Measurements from ENCODE around the gene ADAM19. TPM values are rescaled to one million over a fixed set of nuclear protein-coding genes. Genes with fewer than 3 reads are reported as not detected.
"Not testable (repeated sequence)": the region's sequence is repeated elsewhere in the genome, so short reads cannot be mapped to it uniquely, and the experiment has no call there.

The ADAM19 gene
- total and polyA plus RNA-seq, 2 experiments from 2014 or later, result 6.0 to 8.6 TPM

DNA sequence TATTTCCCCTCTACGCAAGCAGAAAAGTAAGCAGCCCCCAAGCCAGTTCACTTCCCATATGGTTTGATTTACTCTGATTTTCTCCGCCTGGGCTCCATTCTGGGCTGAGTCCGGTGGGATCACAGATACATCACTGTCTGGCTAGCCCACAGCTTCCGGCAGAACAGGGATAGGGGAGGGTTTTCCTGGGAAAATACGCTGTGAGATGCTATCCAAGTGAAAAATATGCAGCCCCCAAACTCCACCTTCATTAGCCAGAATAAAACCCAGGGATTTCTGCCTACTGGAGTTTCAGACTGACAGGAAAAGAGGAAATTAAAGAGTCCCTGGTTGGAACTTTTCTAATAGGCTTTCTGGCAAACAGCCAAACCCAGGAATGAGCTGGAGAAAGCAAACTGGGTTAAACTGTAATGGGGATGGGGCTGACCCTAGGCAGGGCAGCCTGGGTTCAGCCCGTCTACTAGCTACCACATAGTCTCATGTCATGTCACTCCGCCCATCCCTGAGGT is 132.5 kb downstream of the ADAM19 start:
- Histone ChIP-seq H3K27me3 (no peaks in the 10 kb centered on the region), H3K4me2 (peak overlapping the region; percentile 53), H4K20me1 (ENCODE audit: insufficient read depth, poor library complexity, severe bottlenecking) (no peaks in the 10 kb centered on the region), H2AFZ (no peak overlapping the region), H3K9me3 (ENCODE audit: low read depth) (no peaks in the 10 kb centered on the region), H3K4me1 (ENCODE audit: insufficient read depth) (no peaks in the 10 kb centered on the region), H3K36me3 (replicated peaks; ENCODE audit: insufficient read depth, low read depth) (no peaks in the 10 kb centered on the region), H3K79me2 (no peaks in the 10 kb centered on the region), H3K27ac (peak overlapping the region; percentile 19), H3K4me3 (no peak overlapping the region), H3K9me2 (replicated peaks; ENCODE audit: insufficient read depth) (no peaks in the 10 kb centered on the region)
- TF ChIP-seq EZH2 (IDR thresholded peaks at IDR 0.05; ENCODE audit: borderline replicate concordance) (no peak), EZH2phosphoT487 (IDR thresholded peaks at IDR 0.05; ENCODE audit: low read depth, severe bottlenecking, unreplicated experiment) (no peak), CTCF (IDR thresholded peaks at IDR 0.05; ENCODE audit: poor library complexity) (no peak)
- DNase-seq (ENCODE audit: low spot score), result no peak
- WGBS (ENCODE audit: low lambda C conversion rate, missing lambda C conversion rate), result 52% methylated on average over 7 of the region's 7 CpGs

DNA sequence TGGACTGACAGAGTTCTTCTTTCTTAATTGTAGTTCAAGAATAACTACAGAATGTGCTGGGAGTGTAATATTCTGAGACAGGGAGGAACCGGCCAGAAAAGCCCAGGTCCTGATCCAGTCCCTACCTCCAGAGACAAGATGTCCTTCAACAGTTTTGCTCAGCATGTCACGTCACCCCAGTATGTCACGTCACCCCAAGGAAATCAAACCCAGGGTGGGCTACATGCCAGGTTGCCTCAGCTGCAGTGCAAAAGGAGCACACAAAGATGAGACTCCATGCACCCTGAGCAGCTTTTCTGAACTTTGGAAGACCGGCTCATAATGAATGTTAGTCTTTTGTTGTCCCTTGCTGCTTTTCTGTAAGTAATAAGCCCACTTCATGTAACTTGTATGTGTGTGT is 141.5 kb downstream of the ADAM19 start:
- Histone ChIP-seq H2AFZ (no peak overlapping the region), H3K27me3 (no peaks in the 10 kb centered on the region), H3K36me3 (replicated peaks; ENCODE audit: insufficient read depth, low read depth) (no peaks in the 10 kb centered on the region), H3K9me3 (ENCODE audit: low read depth) (no peaks in the 10 kb centered on the region), H4K20me1 (ENCODE audit: insufficient read depth, poor library complexity, severe bottlenecking) (no peaks in the 10 kb centered on the region), H3K4me2 (no peak overlapping the region), H3K9me2 (replicated peaks; ENCODE audit: insufficient read depth) (no peaks in the 10 kb centered on the region), H3K79me2 (no peaks in the 10 kb centered on the region), H3K4me3 (no peak overlapping the region), H3K4me1 (ENCODE audit: insufficient read depth) (no peaks in the 10 kb centered on the region), H3K27ac (no peak overlapping the region)
- 93% methylated on average over 4 of the region's 4 CpGs for WGBS (ENCODE audit: low lambda C conversion rate, missing lambda C conversion rate)
- TF ChIP-seq CTCF (IDR thresholded peaks at IDR 0.05; ENCODE audit: poor library complexity) (no peak), EZH2 (IDR thresholded peaks at IDR 0.05; ENCODE audit: borderline replicate concordance) (no peak)
- no peak for DNase-seq (ENCODE audit: low spot score)

DNA sequence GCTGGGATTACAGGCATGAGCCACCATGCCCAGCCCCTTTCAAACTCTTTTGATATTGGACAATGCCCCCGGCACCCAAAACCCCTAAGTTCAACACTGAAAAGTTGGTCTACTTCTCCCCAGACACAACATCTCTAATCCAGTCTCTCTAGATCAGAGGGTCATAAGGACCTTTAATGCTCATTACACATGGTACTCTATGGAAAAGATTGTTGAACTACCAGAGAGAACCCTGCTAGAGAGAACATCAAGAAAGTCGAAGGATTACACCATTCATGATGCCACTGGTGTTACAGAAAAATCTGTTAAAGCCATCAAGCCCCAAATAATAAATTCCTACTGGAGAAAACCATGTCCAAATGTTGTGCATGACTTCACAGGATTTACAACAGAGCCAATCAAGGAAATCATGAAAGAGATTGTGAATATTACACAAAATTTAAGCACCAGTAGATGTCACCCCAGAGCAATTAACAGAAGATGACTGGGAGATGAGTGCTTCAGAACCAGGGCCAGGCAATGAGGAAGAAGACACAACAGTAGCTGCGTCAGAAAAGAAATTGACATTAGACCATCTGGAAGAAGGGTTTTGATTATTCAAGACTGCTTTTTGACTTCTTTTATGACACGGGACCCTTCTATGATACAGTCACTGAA is 143.9 kb downstream of the ADAM19 start:
- no peaks in the 10 kb centered on the region for H3K27me3 ChIP-seq
- no peaks in the 10 kb centered on the region for H3K9me2 ChIP-seq (replicated peaks; ENCODE audit: insufficient read depth)
- no peak overlapping the region for H2AFZ ChIP-seq
- H3K27ac ChIP-seq, result no peak overlapping the region
- H3K9me3 ChIP-seq (ENCODE audit: low read depth), result no peaks in the 10 kb centered on the region
- H4K20me1 ChIP-seq (ENCODE audit: insufficient read depth, poor library complexity, severe bottlenecking), result no peaks in the 10 kb centered on the region
- no peaks in the 10 kb centered on the region for H3K36me3 ChIP-seq (replicated peaks; ENCODE audit: insufficient read depth, low read depth)
- no peak overlapping the region for H3K4me2 ChIP-seq
- DNase-seq (ENCODE audit: low spot score), result peak; percentile 68
- no peak overlapping the region for H3K4me3 ChIP-seq
- TF ChIP-seq CTCF (IDR thresholded peaks at IDR 0.05; ENCODE audit: poor library complexity), result peak; percentile 59
- no peak for TF ChIP-seq EZH2phosphoT487 (IDR thresholded peaks at IDR 0.05; ENCODE audit: low read depth, severe bottlenecking, unreplicated experiment)
- no peak for TF ChIP-seq EZH2 (IDR thresholded peaks at IDR 0.05; ENCODE audit: borderline replicate concordance)
- no peaks in the 10 kb centered on the region for H3K4me1 ChIP-seq (ENCODE audit: insufficient read depth)
- WGBS (ENCODE audit: low lambda C conversion rate, missing lambda C conversion rate), result 48% methylated on average over 4 of the region's 4 CpGs
- H3K79me2 ChIP-seq, result no peaks in the 10 kb centered on the region

DNA sequence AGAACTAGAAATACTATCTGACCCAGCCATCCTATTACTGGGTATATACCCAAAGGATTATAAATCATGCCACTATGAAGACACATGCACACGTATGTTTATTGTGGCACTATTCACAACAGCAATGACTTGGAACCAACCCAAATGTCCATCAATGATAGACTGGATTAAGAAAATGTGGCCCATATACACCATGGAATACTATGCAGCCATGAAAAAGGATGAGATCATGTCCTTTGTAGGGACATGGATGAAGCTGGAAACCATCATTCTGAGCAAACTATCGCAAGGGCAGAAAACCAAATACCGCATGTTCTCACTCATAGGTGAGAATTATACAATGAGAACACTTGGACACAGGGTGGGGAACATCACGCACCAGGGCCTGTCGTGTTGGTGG is 145.7 kb downstream of the ADAM19 start:
- not testable (repeated sequence) for H2AFZ ChIP-seq; H3K27me3 ChIP-seq; H3K4me2 ChIP-seq; H3K36me3 ChIP-seq (replicated peaks; ENCODE audit: insufficient read depth, low read depth); H3K27ac ChIP-seq; H3K4me3 ChIP-seq; H3K79me2 ChIP-seq; H4K20me1 ChIP-seq (ENCODE audit: insufficient read depth, poor library complexity, severe bottlenecking); DNase-seq (ENCODE audit: low spot score); H3K9me2 ChIP-seq (replicated peaks; ENCODE audit: insufficient read depth); H3K4me1 ChIP-seq (ENCODE audit: insufficient read depth); H3K9me3 ChIP-seq (ENCODE audit: low read depth)
- WGBS (ENCODE audit: low lambda C conversion rate, missing lambda C conversion rate), result 95% methylated on average over 5 of the region's 5 CpGs

Small RNA genes within 50 kb of the gene (small RNA-seq; reads per million reads assigned to genes)
- gene RNU6-390P, result not detected

Other genes starting within 250 kb of the ADAM19 start
- gene NIPAL4, start 115.6 kb downstream of the ADAM19 start, total RNA-seq, result 0.17 TPM in 1 of 2 replicates, not detected in the other
- gene NIPAL4, start 115.6 kb downstream of the ADAM19 start, polyA plus RNA-seq, result 0.37 and 1.0 TPM in 2 replicates
- not detected in 2 replicates for gene SOX30, start 76.7 kb upstream of the ADAM19 start, total RNA-seq
- 0.44 TPM in 1 of 2 replicates, not detected in the other for gene SOX30, start 76.7 kb upstream of the ADAM19 start, polyA plus RNA-seq
- gene C5orf52, start 95.8 kb upstream of the ADAM19 start, total RNA-seq, result not detected in 2 replicates
- gene C5orf52, start 95.8 kb upstream of the ADAM19 start, polyA plus RNA-seq, result not detected in 2 replicates
- 10.2 and 16.2 TPM in 2 replicates for gene THG1L, start 155.6 kb upstream of the ADAM19 start, total RNA-seq
- gene THG1L, start 155.6 kb upstream of the ADAM19 start, polyA plus RNA-seq, result 7.5 and 8.8 TPM in 2 replicates
- gene LSM11, start 167.9 kb upstream of the ADAM19 start, total RNA-seq, result 4.7 and 6.4 TPM in 2 replicates
- 1.3 and 2.1 TPM in 2 replicates for gene LSM11, start 167.9 kb upstream of the ADAM19 start, polyA plus RNA-seq